ENCODE results near the gene CEP170. TPM values are rescaled to one million over a fixed set of nuclear protein-coding genes. Genes with fewer than 3 reads are reported as not detected.
A peak's percentile ranks its signal among the peaks of the same experiment; 100 is the strongest.

Gene CEP170
- total and polyA plus RNA-seq, 2 experiments from 2014 or later, result 22.9 to 37.3 TPM

GRCh38 chr1:243256590-243256989 lies 1.5 kb upstream of the CEP170 start:
- peaks cover 75% of the 10 kb centered on the region for H3K79me2 ChIP-seq
- H3K27me3 ChIP-seq, result no peaks in the 10 kb centered on the region
- WGBS (ENCODE audit: low lambda C conversion rate, missing lambda C conversion rate), result 47% methylated on average over 2 of the region's 2 CpGs
- peaks cover 4% of the 10 kb centered on the region for H3K4me1 ChIP-seq (ENCODE audit: insufficient read depth)
- TF ChIP-seq, protein P1, sequence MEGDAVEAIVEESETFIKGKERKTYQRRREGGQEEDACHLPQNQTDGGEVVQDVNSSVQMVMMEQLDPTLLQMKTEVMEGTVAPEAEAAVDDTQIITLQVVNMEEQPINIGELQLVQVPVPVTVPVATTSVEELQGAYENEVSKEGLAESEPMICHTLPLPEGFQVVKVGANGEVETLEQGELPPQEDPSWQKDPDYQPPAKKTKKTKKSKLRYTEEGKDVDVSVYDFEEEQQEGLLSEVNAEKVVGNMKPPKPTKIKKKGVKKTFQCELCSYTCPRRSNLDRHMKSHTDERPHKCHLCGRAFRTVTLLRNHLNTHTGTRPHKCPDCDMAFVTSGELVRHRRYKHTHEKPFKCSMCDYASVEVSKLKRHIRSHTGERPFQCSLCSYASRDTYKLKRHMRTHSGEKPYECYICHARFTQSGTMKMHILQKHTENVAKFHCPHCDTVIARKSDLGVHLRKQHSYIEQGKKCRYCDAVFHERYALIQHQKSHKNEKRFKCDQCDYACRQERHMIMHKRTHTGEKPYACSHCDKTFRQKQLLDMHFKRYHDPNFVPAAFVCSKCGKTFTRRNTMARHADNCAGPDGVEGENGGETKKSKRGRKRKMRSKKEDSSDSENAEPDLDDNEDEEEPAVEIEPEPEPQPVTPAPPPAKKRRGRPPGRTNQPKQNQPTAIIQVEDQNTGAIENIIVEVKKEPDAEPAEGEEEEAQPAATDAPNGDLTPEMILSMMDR (IDR thresholded peaks at IDR 0.05; ENCODE audit: poor library complexity), result no peak
- TF ChIP-seq EZH2 (IDR thresholded peaks at IDR 0.05; ENCODE audit: borderline replicate concordance) (no peak), EZH2phosphoT487 (IDR thresholded peaks at IDR 0.05; ENCODE audit: low read depth, severe bottlenecking, unreplicated experiment) (no peak)
- no peaks in the 10 kb centered on the region for H3K9me2 ChIP-seq (replicated peaks; ENCODE audit: insufficient read depth)
- peak overlapping the region; percentile 83 for H3K4me2 ChIP-seq
- peaks cover 15% of the 10 kb centered on the region for H4K20me1 ChIP-seq (ENCODE audit: insufficient read depth, poor library complexity, severe bottlenecking)
- H3K4me3 ChIP-seq, result peak overlapping the region; percentile 40
- no peak for DNase-seq (ENCODE audit: low spot score)
- H3K36me3 ChIP-seq (replicated peaks; ENCODE audit: insufficient read depth, low read depth), result no peaks in the 10 kb centered on the region
- H3K9me3 ChIP-seq (ENCODE audit: low read depth), result no peaks in the 10 kb centered on the region
- peak overlapping the region; percentile 87 for H3K27ac ChIP-seq
- peak overlapping the region; percentile 52 for H2AFZ ChIP-seq

DNA sequence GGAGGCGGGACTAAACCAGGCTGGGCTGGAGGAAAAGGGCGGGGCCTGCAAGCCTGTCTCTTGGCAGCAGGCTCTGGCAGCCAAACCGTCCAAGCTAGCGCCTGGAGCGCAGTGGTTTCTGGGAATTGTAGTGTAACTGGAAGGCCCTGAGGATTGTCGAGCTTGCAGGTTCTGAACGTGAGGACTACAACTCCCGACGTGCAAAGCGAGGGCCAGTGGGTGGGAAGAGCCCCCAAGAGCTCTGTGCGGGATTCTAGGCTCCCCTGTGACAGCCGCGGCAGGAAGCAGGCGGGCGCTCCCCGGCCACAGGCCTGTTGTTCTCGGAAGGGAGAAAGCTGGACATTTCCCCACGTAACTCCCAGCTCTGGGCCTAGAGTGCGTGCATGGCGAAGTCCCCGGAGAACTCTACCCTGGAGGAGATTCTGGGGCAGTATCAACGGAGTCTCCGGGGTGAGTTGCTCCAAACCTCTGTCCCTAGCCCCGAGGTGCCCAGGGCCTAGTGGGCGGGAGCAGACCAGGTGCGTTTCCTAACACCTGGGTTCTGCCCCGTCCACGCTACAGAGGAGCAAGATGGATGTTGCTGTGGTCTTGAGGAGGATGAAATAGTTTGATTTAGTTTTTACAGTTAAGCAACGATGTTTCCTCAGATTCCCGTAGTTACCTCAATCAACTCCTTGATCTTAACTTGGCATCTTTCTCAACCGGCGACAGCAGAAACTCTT lies 871 bp upstream of the CEP170 start, which contains the start of gene SDCCAG8:
Gene SDCCAG8, plus strand, starts transcription at position 251 of the 722 bp plus-strand sequence. Its CDS starts 133 bp downstream, at position 384.
- Histone ChIP-seq H2AFZ (peak within 1 kb of the TSS; percentile 66), H3K27me3 (no peaks in the 10 kb centered on the region), H3K27ac (peak within 1 kb of the TSS; percentile 87), H4K20me1 (ENCODE audit: insufficient read depth, poor library complexity, severe bottlenecking) (peaks cover 15% of the 10 kb centered on the region), H3K4me2 (peak within 1 kb of the TSS; percentile 83), H3K4me1 (ENCODE audit: insufficient read depth) (peaks cover 4% of the 10 kb centered on the region), H3K4me3 (peak within 1 kb of the TSS; percentile 58), H3K9me2 (replicated peaks; ENCODE audit: insufficient read depth) (no peaks in the 10 kb centered on the region), H3K36me3 (replicated peaks; ENCODE audit: insufficient read depth, low read depth) (no peaks in the 10 kb centered on the region), H3K9me3 (ENCODE audit: low read depth) (no peaks in the 10 kb centered on the region), H3K79me2 (peaks cover 75% of the 10 kb centered on the region)
- peak; percentile 99 for DNase-seq (ENCODE audit: low spot score)
- TF ChIP-seq, protein P1 (IDR thresholded peaks at IDR 0.05; ENCODE audit: poor library complexity), result no peak
- TF ChIP-seq EZH2phosphoT487 (IDR thresholded peaks at IDR 0.05; ENCODE audit: low read depth, severe bottlenecking, unreplicated experiment) (no peak), EZH2 (IDR thresholded peaks at IDR 0.05; ENCODE audit: borderline replicate concordance) (no peak)
- under 1% methylated on average over 32 of the region's 32 CpGs for WGBS (ENCODE audit: low lambda C conversion rate, missing lambda C conversion rate)

- Histone ChIP-seq H3K36me3 (replicated peaks; ENCODE audit: insufficient read depth, low read depth) (no peaks in the 10 kb centered on the region), H3K4me3 (peak overlapping the region; percentile 58), H3K9me2 (replicated peaks; ENCODE audit: insufficient read depth) (no peaks in the 10 kb centered on the region), H3K79me2 (peaks cover 78% of the 10 kb centered on the region), H2AFZ (peak overlapping the region; percentile 47), H3K27me3 (no peaks in the 10 kb centered on the region), H3K4me2 (peak overlapping the region; percentile 74), H3K4me1 (ENCODE audit: insufficient read depth) (peaks cover 4% of the 10 kb centered on the region), H4K20me1 (ENCODE audit: insufficient read depth, poor library complexity, severe bottlenecking) (peaks cover 19% of the 10 kb centered on the region), H3K9me3 (ENCODE audit: low read depth) (no peaks in the 10 kb centered on the region), H3K27ac (peak overlapping the region; percentile 86)
- TF ChIP-seq EZH2 (IDR thresholded peaks at IDR 0.05; ENCODE audit: borderline replicate concordance) (no peak), EZH2phosphoT487 (IDR thresholded peaks at IDR 0.05; ENCODE audit: low read depth, severe bottlenecking, unreplicated experiment) (no peak)
- TF ChIP-seq, protein P1 (IDR thresholded peaks at IDR 0.05; ENCODE audit: poor library complexity), result no peak
- peak; percentile 67 for DNase-seq (ENCODE audit: low spot score)
- WGBS (ENCODE audit: low lambda C conversion rate, missing lambda C conversion rate), result 2% methylated on average over 29 of the region's 50 CpGs
Measured at GRCh38 chr1:243254233-243254926, 701 bp downstream of the CEP170 start.
